HepG2 (cell line): ENCODE results near the gene CECR2. TPM values are rescaled to one million over a fixed set of nuclear protein-coding genes. Genes with fewer than 3 reads are reported as not detected.

Source experiments
- ATAC-seq: fragments of 200-7000 bp; cut with Tn5 transposase; 3 replicates; pipeline ENCODE4 v1.9.1; 2020; ENCODE audit warnings: mild to moderate bottlenecking, moderate library complexity
- BruUV-seq: library from RNA; stranded (reverse); fragments of 400-500 nt; replicated peaks from 2 replicates; lab custom pipeline; 2021; lab: Mats Ljungman, UMichigan
- CTCF ChIA-PET: fragments of 300-600 bp; formaldehyde crosslinking; extraction: SDS; loops from one replicate; lab custom pipeline; 2021; ENCODE audit warnings: low total read pairs, inconsistent platforms, low intra/inter-chr PET ratio; lab: Yijun Ruan, JAX
- POLR2A ChIA-PET: fragments of 350-600 bp; sonication (Branson Sonifier 250); formaldehyde crosslinking; loops from one replicate; lab custom pipeline; 2020; ENCODE audit warnings: antibody characterized with exemption, inconsistent platforms; lab: Yijun Ruan, JAX
- DNase-seq: peaks from one replicate; pipeline ENCODE4 v3.0.0-alpha.2; 2015; ENCODE audit warnings: low spot score
- FAIRE-seq: peaks from 3 replicates; lab custom pipeline; 2011; peaks lifted over from hg19 to GRCh38; lab: Jason Lieb, UNC
- H2AFZ ChIP-seq: one replicate; pipeline ENCODE4 v1.6.1; 2011; ENCODE audit warnings: low read length, inconsistent platforms
- H3K27ac ChIP-seq: fragments of 300-600 bp; 3 replicates; pipeline ENCODE4 v1.8.0; 2011; ENCODE audit warnings: mixed run types, mild to moderate bottlenecking, mixed read lengths, low read length, inconsistent platforms; ENCODE audit not compliant: insufficient read depth; ENCODE audit errors: extremely low read length
- H3K27me3 ChIP-seq, 2 experiments: fragments of 200-600 bp in 1 of 2; 2 replicates in 1 of 2; 3 replicates in 1 of 2; pipeline versions ENCODE4 v1.6.0 to v1.8.0; 2011; ENCODE audit warnings: low read length in 2 of 2, mild to moderate bottlenecking in 2 of 2, moderate library complexity in 2 of 2, inconsistent platforms in 1 of 2; ENCODE audit not compliant: insufficient read depth in 2 of 2, control insufficient read depth in 1 of 2
- H3K36me3 ChIP-seq, 2 experiments: fragments of 200-600 bp in 1 of 2; replicated peaks in 1 of 2; 2 replicates in 1 of 2; 3 replicates in 1 of 2; pipeline versions ENCODE4 v1.5.1 to v1.8.0; 2011; ENCODE audit warnings: low read length in 2 of 2, inconsistent platforms in 1 of 2; ENCODE audit not compliant: insufficient read depth in 2 of 2, control insufficient read depth in 1 of 2
- H3K4me1 ChIP-seq: 2 replicates; pipeline ENCODE4 v1.5.1; 2012; ENCODE audit warnings: low read length, inconsistent platforms; ENCODE audit not compliant: insufficient read depth
- H3K4me2 ChIP-seq: 2 replicates; pipeline ENCODE4 v1.6.0; 2011; ENCODE audit warnings: low read depth, low read length, inconsistent platforms
- H3K4me3 ChIP-seq, 3 experiments: fragments of 200-600 bp in 1 of 3; sonication (generic), shearing (Covaris generic) in 1 of 3; replicated peaks in 1 of 3; 2 replicates each; pipeline ENCODE4 v1.5.1; 2011 to 2016; ENCODE audit warnings: low read length in 3 of 3, inconsistent platforms in 2 of 3, low read depth in 2 of 3, mild to moderate bottlenecking in 2 of 3, control low read depth in 1 of 3, mixed read lengths in 1 of 3; ENCODE audit not compliant: insufficient read depth in 1 of 3
- H3K79me2 ChIP-seq: one replicate; pipeline ENCODE4 v1.6.1; 2011; ENCODE audit warnings: low read length, inconsistent platforms; ENCODE audit not compliant: insufficient read depth
- H3K9ac ChIP-seq: 2 replicates; pipeline ENCODE4 v1.6.0; 2011; ENCODE audit warnings: mild to moderate bottlenecking, low read depth, low read length, inconsistent platforms; ENCODE audit not compliant: insufficient read depth
- H3K9me3 ChIP-seq: 2 replicates; pipeline ENCODE4 v1.5.1; 2012; ENCODE audit warnings: mild to moderate bottlenecking, low read length
- H4K20me1 ChIP-seq: 2 replicates; pipeline ENCODE4 v1.6.0; 2011; ENCODE audit warnings: inconsistent platforms, mild to moderate bottlenecking, low read length, moderate library complexity; ENCODE audit not compliant: insufficient read depth
- HBP1 ChIP-seq: IDR thresholded peaks from 2 replicates; pipeline ENCODE4 v1.6.1; 2016; ENCODE audit warnings: low read depth, control low read depth
- RXRB ChIP-seq: IDR thresholded peaks from 2 replicates; pipeline ENCODE4 v1.6.1; 2016; ENCODE audit warnings: borderline replicate concordance, missing genetic modification reagents, missing compliant biosample characterization
- ZBTB25 ChIP-seq: IDR thresholded peaks from 2 replicates; pipeline ENCODE4 v1.6.1; 2018; ENCODE audit warnings: missing genetic modification reagents
- ZNF326 ChIP-seq: sonication (generic); formaldehyde crosslinking; IDR thresholded peaks from 2 replicates; pipeline ENCODE4 v1.4.0; 2020; ENCODE audit warnings: missing genetic modification reagents, borderline replicate concordance
- ZNF577 ChIP-seq: sonication (generic); formaldehyde crosslinking; IDR thresholded peaks from 2 replicates; pipeline ENCODE4 v1.4.0; 2020; ENCODE audit warnings: mild to moderate bottlenecking, low read depth, missing genetic modification reagents, borderline replicate concordance
- ZNF609 ChIP-seq: sonication (generic); formaldehyde crosslinking; IDR thresholded peaks from 2 replicates; pipeline ENCODE4 v1.4.0; 2020; ENCODE audit warnings: mild to moderate bottlenecking, missing genetic modification reagents, borderline replicate concordance
- ZNF788 ChIP-seq: sonication (generic); formaldehyde crosslinking; IDR thresholded peaks from 2 replicates; pipeline ENCODE4 v1.5.0; 2020; ENCODE audit warnings: mild to moderate bottlenecking, missing genetic modification reagents, borderline replicate concordance
- WGBS: methylation state at CpG from one replicate; pipeline ENCODE4 v1.1.6; 2017; ENCODE audit warnings: low lambda C conversion rate; 5-methylcytosine and 5-hydroxymethylcytosine counted together
- in situ Hi-C: cut with HindIII; loops from 2 replicates; pipeline ENCODE4 v1.10.0; 2017; ENCODE audit warnings: low pct_unique_long_range_greater_than_20kb; ENCODE audit not compliant: extremely low pct_ligation_motif_present
- intact Hi-C: fragments of 100-400 bp; cut with micrococcal nuclease; formaldehyde crosslinking; loops from one replicate; pipeline ENCODE4 v1.10.0; 2022; ENCODE audit not compliant: unreplicated experiment
- polyA plus RNA-seq, 8 experiments: library from polyadenylated mRNA; depleted of rRNA in 3 of 8; stranded (reverse) in 7 of 8; unstranded in 1 of 8; fragments of >200 nt; fragmentation: Illumina TruSeq in 4 of 8; extraction: Trizol in 4 of 8; gene quantifications; 2 replicates each; pipeline versions ENCODE4 v1.2.1 to v1.2.3, GENCODE V29; 2011 to 2016; ENCODE audit warnings: low read depth in 4 of 8, missing spikeins in 1 of 8, mixed read lengths in 1 of 8; ENCODE audit not compliant: insufficient read depth in 1 of 8
- total RNA-seq, 5 experiments: library from RNA; depleted of rRNA; stranded (reverse); fragments of >200 nt; fragmentation: Illumina TruSeq; extraction: Trizol; gene quantifications; 2 replicates each; pipeline ENCODE4 v1.2.3, GENCODE V29; 2016; ENCODE audit warnings: low read depth in 1 of 5

CECR2 gene
- total and polyA plus RNA-seq, 2 of the 13 experiments (the other 11 are each of a cell fraction or from before 2014, with no cell fraction given), result not detected

GRCh38 chr22:17444204-17444504, 74.9 kb downstream of the CECR2 start:
- Histone ChIP-seq H3K79me2 (no peaks in the 10 kb centered on the region), H3K9ac (no peak overlapping the region), H2AFZ (no peak overlapping the region), H3K27ac (no peak overlapping the region), H3K36me3 (no peaks in the 10 kb centered on the region), H3K4me1 (no peaks in the 10 kb centered on the region), H3K27me3 (peaks cover 0 to 21% of the 10 kb centered on the region in 2 experiments; a peak in 2 of 5 replicates), H3K4me3 (no peak overlapping the region), H4K20me1 (no peaks in the 10 kb centered on the region), H3K4me2 (no peak overlapping the region), H3K9me3 (no peaks in the 10 kb centered on the region)
- no peak for FAIRE-seq
- ChIA-PET CTCF (no interaction called here), POLR2A (no interaction called here)
- in situ Hi-C loops, result no loop called here
- no peak for ATAC-seq
- no TSS peak for BruUV-seq
- no peak for DNase-seq
- intact Hi-C loops, result no loop called here
- TF ChIP-seq RXRB (CRISPR knock-in tag), result no peak
- TF ChIP-seq HBP1, result no peak
- no peak for TF ChIP-seq ZNF788 (CRISPR knock-in tag)
- no peak for TF ChIP-seq ZNF577 (CRISPR knock-in tag)
- no peak for TF ChIP-seq ZNF609
- TF ChIP-seq ZNF326 (CRISPR knock-in tag), result no peak
- no peak for TF ChIP-seq ZBTB25 (CRISPR knock-in tag)
- 11% methylated on average over 6 of the region's 6 CpGs for WGBS
